Stimulated activated CD8-positive, alpha-beta memory T cell treated with anti-CD3 and anti-CD28 coated beads, Interleukin-12 subunit alpha, Interleukin-12 subunit beta, amount 100 ng/mL, for 24 hours (primary cell): ENCODE data around the gene CPSF7.
"Not testable (repeated sequence)": the region's sequence is repeated elsewhere in the genome, so short reads cannot be mapped to it uniquely, and the experiment has no call there.

ENCODE experiments used
- DNase-seq: peaks from one replicate; pipeline ENCODE4 v3.0.0-alpha.2; 2020; ENCODE audit errors: extremely low read depth

Gene CPSF7

GRCh38 chr11:61384271-61385242 is 45.2 kb downstream of the CPSF7 start:
- no peak for DNase-seq

- DNase-seq: not testable (repeated sequence)
Measured at GRCh38 chr11:61383859-61384258, 45.9 kb downstream of the CPSF7 start.

GRCh38 chr11:61380884-61381283 is 48.9 kb downstream of the CPSF7 start:
- DNase-seq: no peak

GRCh38 chr11:61378713-61379313 is 51.0 kb downstream of the CPSF7 start:
- no peak for DNase-seq

- DNase-seq: no peak
Measured at GRCh38 chr11:61377461-61378160, 52.2 kb downstream of the CPSF7 start.

- no peak for DNase-seq
Measured at GRCh38 chr11:61375761-61376108, 54.0 kb downstream of the CPSF7 start.

GRCh38 chr11:61372659-61373420 is 56.9 kb downstream of the CPSF7 start:
- no peak for DNase-seq

GRCh38 chr11:61370349-61371005 is 59.3 kb downstream of the CPSF7 start:
- DNase-seq: no peak

GRCh38 chr11:61369372-61370348 is 60.1 kb downstream of the CPSF7 start:
- no peak for DNase-seq

- DNase-seq: no peak
Measured at GRCh38 chr11:61368646-61369045, 61.1 kb downstream of the CPSF7 start.

GRCh38 chr11:61367406-61367805 is 62.4 kb downstream of the CPSF7 start:
- no peak for DNase-seq

GRCh38 chr11:61364012-61364675 is 65.6 kb downstream of the CPSF7 start:
- no peak for DNase-seq

- no peak for DNase-seq
Measured at GRCh38 chr11:61362542-61362875, 67.3 kb downstream of the CPSF7 start.

- DNase-seq: peak; percentile 84
Measured at GRCh38 chr11:61361741-61362541, 67.8 kb downstream of the CPSF7 start, which contains the start of the genes CYB561A3 and TMEM138. Gene CYB561A3, minus strand, starts transcription at chr11:61361882. Its CDS starts 5,169 bp downstream, at chr11:61356713. Gene TMEM138, plus strand, starts transcription at chr11:61362374. Its CDS starts 2,017 bp downstream, at chr11:61364391.

- no peak for DNase-seq
Measured at GRCh38 chr11:61361237-61361740, 68.5 kb downstream of the CPSF7 start.

- DNase-seq: no peak
Measured at GRCh38 chr11:61359516-61359915, 70.3 kb downstream of the CPSF7 start.

- no peak for DNase-seq
Measured at GRCh38 chr11:61358566-61358965, 71.2 kb downstream of the CPSF7 start.

- DNase-seq: no peak
Measured at GRCh38 chr11:61357894-61358239, 71.9 kb downstream of the CPSF7 start.
